A172 (cell line): Measurements from ENCODE around the gene PLCG2. TPM values are rescaled to one million over a fixed set of nuclear protein-coding genes. Genes with fewer than 3 reads are reported as not detected.
"Not testable (repeated sequence)": the region's sequence is repeated elsewhere in the genome, so short reads cannot be mapped to it uniquely, and the experiment has no call there.

Experiments
- DNase-seq: peaks from one replicate; pipeline ENCODE4 v3.0.0-alpha.2; 2015; ENCODE audit warnings: low spot score
- total RNA-seq: library from RNA; depleted of rRNA; stranded (reverse); fragments of >200 nt; shearing (Covaris generic); gene quantifications from 2 replicates; pipeline ENCODE4 v1.2.3, GENCODE V29; 2014

Gene PLCG2
- total RNA-seq, 1 experiment from 2014 or later = 3.9 TPM

- no peak for DNase-seq
Observed at GRCh38 chr16:81912395-81912794, 133.3 kb downstream of the PLCG2 start.

GRCh38 chr16:81913222-81913621 is 134.1 kb downstream of the PLCG2 start:
- DNase-seq = no peak

DNA sequence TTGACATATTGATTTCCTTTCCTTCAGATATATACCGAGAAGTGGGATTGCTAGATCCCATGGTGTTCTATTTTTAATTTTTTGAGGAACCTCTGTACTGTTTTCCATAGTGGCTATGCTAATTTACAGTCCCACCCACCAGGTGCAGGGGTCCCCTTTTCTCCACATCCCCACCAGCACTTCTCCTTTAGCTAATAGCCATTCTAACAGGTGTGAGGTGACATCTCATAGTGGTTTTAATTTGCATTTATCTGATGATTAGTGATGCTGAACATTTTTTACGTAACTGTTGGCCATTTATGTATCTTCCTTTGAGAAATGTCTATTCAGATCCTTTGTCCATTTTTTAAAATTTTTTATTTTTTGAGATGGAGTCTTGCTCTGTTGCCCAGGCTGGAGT is 138.3 kb downstream of the PLCG2 start:
- no peak for DNase-seq

GRCh38 chr16:81918927-81919326 is 139.8 kb downstream of the PLCG2 start:
- no peak for DNase-seq

DNA sequence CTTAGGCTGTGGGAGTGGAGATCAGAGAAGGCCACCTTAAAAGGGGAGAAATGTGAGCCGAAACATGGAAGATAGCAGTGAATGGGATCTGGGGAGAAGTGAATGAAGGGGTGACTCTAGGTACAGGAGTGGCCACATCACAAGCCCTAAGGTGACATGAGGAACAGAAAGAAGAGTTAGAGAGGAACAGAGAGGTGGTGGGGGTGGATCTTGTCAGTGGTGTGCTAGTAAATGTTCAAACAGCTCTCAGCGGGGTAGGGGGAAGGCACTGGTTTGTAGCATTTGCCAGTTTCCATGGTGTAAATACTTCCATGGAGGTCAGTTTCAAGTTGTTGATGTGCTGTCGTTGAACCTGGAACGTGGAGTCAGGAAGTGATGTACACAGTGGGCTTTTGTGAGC is 141.4 kb downstream of the PLCG2 start:
- no peak for DNase-seq

- DNase-seq = no peak
Observed at GRCh38 chr16:81921085-81921814, 142.2 kb downstream of the PLCG2 start.

- DNase-seq = no peak
Observed at GRCh38 chr16:81921843-81922584, 142.9 kb downstream of the PLCG2 start.

GRCh38 chr16:81923296-81923695 is 144.2 kb downstream of the PLCG2 start:
- no peak for DNase-seq

GRCh38 chr16:81925016-81925415 is 145.9 kb downstream of the PLCG2 start:
- DNase-seq = no peak

- DNase-seq = no peak
Observed at GRCh38 chr16:81926036-81926435, 146.9 kb downstream of the PLCG2 start.

DNA sequence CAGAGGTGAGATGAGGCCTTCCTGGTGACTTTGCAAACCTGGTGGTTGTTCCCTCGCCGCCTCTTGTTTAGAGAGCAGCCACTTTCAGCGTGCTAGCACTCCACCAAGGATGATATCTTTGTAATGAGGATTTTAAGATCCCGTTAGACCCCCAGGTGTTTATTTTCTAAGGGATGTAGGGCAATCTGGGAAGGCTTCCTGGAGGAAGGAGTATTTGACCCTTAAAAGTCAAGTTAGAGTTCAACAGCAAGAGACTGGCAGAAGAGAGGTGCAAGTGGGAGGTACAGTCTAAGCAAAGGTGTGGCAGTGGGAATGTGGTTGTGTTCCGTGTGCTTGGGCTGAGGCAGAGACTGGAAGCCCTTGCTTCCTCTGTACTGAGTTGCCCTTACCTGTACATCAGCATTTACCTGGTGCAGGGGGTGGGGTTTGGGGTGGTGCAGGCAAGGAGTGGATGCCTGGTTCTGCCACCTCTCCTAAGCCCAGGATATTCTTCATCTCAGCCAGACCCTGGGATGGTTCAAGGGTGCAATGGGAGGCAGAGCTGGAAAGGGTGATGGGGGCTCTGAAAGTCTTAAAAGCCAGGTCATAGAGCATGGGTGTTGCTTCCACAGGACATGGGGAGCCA is 148.6 kb downstream of the PLCG2 start:
- no peak for DNase-seq

DNA sequence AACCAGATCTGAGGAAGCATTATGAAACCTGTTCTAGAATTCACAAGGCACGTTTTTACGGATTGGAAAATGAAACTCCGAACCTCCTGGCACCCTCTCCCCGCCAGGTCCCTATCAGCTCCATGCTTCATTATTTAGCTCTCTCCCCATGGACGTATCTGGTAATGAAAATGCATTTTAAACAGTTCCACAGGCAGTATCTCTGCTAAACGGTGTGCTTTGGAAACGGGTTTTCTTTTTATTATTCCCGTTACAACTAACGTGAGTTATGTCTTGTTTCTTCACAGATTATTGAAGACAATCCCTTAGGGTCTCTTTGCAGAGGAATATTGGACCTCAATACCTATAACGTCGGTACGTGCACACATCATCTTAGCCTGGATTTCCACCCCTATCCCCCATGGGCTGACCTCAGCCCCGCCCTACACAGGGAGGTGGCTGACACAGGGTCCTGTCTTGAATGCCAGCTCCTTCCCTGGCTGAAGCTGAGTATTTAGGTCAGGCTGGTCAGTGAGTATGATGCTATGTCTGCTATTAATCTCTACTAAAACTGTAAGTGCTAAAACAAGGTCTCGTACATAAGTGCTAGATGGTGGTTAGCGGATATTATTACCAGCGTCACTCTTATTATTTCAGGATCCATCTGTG is 149.3 kb downstream of the PLCG2 start:
- no peak for DNase-seq

DNA sequence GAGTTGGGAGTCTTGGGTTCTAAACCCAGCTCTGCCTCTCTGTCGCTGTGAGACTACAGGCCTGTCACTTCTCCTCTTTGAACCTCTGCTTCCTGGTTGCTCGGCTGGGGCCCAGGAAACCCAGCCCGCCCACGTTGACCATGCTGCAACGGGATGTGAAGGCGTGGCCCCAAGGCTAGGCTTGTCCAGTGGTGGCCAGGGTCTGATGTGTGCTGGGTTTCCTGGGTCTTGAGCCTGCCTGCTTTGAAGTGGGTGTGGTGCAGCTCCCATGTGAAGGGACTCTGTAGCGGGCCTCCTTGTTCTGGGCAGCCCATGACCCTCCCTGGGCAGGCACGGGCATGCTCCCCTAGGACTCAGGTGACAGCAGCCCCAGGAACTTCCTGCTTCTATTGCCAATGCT is 149.9 kb downstream of the PLCG2 start:
- no peak for DNase-seq

GRCh38 chr16:81929841-81930240 is 150.8 kb downstream of the PLCG2 start:
- DNase-seq = no peak

DNA sequence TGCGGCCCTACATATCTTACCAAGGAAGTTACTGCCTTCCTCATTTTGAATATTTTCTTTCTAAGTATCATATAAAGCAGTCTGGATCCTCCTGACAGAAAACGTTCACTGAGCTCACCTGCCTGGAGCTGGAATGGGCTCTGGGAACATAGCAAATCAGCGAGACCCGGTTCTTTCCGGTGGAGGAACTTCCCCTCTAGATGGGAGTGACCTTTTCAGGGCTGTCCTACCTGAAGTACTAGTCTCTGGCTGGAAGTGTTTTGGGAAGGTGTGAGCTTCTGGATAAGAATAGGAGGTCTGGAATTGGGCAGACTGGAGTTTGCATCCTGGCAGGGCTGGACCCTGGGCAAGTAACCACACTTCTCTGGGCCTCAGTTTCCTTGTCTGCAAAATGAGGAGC is 152.8 kb downstream of the PLCG2 start:
- DNase-seq = no peak

GRCh38 chr16:81932668-81933067 is 153.6 kb downstream of the PLCG2 start:
- no peak for DNase-seq

- DNase-seq = no peak
Observed at GRCh38 chr16:81933361-81933760, 154.3 kb downstream of the PLCG2 start.

GRCh38 chr16:81934711-81935110 is 155.6 kb downstream of the PLCG2 start:
- not testable (repeated sequence) for DNase-seq

GRCh38 chr16:81936209-81937000 is 157.3 kb downstream of the PLCG2 start:
- no peak for DNase-seq

DNA sequence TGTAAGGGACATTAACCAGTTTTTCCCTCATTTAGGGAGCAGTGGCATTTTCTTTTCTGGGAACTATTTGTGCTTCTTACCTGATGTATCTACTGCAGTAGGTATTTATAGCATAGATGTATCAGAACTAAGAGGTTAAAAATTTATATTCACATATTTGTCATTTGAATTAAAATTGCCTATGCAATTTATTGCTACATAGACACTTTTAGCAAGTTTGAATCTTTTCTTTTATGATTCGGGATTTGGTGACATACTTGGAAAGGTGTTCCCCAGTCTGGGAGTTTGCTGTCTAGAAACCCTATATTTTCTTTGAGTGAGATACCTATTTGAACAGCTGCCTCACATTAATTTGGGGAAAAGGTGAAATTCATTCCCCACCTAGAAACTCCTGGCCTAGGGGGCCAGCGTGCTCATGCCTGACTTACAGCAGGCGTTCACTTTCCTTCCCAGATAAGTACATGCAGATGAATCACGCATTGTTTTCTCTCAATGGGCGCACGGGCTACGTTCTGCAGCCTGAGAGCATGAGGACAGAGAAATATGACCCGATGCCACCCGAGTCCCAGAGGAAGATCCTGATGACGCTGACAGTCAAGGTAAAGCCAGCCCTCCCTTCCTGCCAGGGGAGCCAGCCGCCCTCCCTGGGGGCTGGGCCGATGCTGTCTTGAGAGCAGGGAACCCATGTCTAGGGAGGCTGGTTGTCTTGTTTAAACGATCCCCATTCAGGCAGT is 158.4 kb downstream of the PLCG2 start:
- DNase-seq = no peak
